Renal cortical epithelial cell (primary cell): ENCODE measurements around the gene HSPA12A. TPM values are rescaled to one million over a fixed set of nuclear protein-coding genes. Genes with fewer than 3 reads are reported as not detected.

ENCODE experiments used
- DNase-seq: peaks from one replicate; pipeline ENCODE4 v3.0.0-alpha.2; 2011; ENCODE audit warnings: low read depth
- total RNA-seq: library from RNA; depleted of rRNA; stranded (reverse); fragments of >200 nt; gene quantifications from 2 replicates; pipeline ENCODE4 v1.2.3, GENCODE V29; 2014

HSPA12A gene
- total RNA-seq, 1 donor from 2014 or later, result 79.5 TPM

DNA sequence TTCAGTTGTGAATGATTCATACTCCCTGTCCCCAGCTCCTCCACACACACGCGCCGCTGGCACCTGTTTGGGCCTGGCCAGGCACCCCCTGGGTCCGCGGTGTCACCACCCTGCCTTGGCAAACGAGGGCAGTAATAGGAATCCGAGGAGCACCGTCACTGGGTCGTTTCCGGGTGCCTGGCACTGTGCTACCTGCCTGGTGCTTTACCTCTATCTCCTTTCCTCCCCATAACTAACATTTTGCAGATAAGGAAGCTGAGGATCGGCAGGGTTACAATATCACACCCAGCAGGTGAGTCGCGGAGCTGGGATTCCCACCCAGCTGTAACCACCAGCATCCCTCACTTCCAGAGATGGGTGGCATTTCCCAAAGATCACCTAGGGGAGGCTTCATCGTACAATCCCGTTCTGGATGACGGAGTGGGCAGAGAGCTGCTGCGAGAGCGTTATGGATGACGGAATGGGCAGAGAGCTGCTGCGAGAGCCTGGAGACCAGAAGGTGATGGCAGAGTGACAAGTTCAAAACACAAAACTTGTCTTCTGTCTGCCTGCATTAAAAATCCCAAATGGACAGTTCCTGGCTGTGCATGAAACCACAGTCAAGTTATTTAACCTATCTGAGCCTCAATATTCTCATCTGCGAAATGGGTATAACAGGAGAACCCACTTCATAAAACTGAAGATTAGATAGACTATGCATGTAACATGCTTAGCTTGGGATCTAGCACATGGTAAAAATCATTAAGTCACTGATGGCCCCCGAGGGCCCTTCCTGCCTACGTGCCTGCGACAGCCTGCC, 1.1 kb upstream of the HSPA12A start:
- DNase-seq, result no peak

DNA sequence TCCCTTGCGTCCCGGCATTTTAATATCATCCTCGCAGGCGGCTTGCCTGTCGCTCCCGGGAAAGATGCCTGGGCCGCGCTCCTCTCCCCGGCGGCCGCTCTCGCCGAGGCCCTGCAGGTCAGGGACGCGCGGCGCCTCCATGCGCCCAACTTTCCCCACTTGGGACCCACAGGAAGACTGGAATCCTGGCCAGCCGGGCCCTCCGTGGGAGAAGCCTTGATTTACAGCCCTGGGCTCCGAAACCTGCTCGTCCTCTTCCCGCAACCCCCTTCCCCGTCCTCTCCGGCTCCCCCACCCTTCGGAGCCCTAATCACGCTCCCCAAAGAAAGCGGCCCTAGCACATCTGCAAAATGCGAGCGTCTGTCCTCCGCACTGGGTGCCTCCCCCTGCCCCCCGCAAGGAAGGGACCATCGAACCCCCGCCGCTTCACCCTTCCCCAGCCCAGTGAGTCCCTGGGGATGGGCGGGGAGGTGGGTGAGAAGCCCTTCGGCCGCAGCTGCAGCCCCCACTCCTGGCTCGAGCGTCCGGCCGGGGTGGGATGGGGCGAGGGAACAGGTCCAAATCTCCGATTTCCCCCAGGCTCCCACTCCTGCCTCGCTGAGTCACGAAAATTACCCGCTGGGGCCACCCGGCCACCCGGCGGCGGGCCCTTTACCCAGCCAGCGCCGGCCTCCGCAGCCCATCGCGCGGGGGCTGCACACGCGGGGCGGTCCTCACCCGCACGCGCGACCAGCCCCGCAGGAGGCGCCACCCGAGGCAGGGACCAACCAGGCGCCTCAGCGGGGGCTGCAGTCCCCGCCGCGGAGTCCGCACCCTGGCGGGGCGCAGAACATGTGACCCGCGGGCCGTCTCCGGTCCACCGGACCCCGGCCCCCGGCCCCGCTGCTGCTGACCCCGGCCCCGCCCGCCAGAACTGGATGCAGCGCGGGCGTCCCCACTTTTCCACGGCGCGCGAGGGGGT, 695 bp downstream of the HSPA12A start:
- DNase-seq, result no peak

DNA sequence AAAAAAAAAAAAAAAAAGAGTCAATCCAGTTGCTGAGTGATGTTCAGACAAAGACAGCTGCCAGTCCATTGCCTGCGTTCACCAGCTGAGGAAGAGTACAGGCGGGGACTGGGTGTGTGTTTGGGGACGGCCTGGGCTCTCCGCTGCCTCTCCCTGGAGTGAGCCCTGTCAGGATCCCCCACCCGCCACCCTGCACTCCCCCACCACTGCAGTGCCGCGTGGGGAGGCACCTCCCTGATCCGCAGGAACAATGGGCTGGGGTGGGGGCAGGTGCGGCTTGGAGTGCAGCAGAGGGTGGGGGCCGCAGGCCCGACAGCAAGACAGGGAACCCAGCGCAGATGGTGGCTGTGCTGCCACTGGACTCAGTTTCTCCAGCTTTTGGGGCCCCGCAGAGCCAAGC, 1.4 kb downstream of the HSPA12A start:
- no peak for DNase-seq

DNA sequence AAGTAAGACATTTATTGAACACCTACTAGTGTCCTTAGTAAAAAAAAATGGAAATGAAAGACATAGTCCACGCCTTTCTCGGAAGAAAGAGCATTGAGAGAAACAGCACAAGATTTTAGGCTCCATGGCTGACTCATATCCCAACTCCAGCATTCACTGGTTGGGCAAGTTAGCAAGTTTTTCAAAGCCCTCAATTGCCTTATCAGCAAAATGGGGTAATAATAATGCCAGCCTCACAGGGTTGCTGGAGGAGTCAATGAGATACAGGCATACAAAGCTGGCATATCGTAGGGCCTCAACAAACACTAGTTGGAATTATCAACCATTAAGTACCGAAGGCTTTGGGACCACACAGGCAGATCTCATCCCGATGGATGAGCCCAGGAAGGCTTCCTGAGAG, 4.0 kb downstream of the HSPA12A start:
- DNase-seq, result no peak

DNA sequence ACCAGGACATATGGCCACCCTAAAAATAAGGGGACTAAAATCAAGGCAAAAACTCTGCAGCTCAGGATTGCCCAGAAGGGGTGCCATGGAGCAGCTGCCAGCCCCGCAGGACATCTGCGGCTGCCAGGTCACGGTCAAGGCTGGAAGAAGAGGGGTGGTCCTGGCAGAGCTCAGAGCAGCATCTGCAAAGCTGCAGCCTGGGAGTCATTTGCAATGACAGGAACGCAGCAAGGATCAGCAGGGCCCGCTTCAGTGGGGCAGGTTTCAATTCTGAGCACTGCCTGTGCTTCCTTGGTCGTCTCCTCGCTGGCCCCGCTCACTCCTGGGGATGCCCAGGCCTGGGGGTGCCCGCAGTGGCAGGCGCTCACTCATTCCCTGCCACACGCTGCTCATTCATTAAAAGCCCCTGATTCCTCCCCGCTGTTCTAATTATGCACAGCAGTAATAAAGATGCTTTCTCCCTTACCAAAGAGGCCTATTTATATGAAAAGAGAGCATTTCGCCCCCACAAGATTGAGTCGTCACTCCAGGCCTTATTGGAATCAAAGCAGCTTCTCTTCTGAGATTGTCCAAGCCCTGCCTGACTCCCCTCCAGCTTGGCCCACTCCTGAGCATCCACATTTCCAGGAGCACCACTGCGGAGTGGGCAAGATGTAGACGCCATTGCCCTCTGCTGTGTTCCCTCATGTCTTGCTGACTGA, 4.6 kb downstream of the HSPA12A start:
- no peak for DNase-seq

DNA sequence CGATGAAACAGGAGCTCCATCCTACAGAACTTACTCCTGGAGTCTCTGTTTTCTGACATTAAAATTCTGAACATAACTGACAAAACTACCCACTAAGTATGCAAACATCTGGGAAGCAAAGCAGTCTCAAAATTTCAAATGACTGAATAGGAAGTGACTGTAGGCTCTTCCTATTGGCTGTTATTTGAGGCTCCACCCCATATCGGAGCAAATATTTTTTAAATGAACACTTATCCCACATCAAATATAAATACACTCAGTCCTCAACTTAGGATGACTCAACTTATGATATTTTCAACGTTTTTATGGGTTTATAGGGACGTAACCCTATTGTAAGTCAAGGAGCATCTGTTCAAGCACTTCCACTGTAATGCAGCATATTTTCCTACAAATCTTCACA, 8.8 kb downstream of the HSPA12A start:
- no peak for DNase-seq

DNA sequence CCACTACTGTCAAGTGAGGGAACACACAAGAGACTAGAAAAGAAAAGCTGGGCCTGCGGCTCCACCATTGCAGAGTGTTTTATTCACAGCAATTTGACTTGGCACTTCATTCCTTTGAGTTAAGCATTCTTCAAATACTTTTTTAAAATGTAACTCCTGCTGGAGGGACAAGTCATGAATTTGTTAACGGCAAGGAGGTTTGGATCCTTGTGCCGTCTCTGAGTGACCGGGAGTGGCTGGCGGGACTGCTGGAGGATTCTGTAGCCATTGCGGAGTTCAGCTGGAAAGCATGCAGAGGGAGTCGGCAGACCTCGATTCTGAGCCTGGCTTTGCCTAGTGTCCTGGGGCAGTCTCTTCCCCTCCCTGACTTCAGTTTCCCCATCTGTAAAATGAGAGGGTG, 9.8 kb downstream of the HSPA12A start:
- DNase-seq, result peak; percentile 54

DNA sequence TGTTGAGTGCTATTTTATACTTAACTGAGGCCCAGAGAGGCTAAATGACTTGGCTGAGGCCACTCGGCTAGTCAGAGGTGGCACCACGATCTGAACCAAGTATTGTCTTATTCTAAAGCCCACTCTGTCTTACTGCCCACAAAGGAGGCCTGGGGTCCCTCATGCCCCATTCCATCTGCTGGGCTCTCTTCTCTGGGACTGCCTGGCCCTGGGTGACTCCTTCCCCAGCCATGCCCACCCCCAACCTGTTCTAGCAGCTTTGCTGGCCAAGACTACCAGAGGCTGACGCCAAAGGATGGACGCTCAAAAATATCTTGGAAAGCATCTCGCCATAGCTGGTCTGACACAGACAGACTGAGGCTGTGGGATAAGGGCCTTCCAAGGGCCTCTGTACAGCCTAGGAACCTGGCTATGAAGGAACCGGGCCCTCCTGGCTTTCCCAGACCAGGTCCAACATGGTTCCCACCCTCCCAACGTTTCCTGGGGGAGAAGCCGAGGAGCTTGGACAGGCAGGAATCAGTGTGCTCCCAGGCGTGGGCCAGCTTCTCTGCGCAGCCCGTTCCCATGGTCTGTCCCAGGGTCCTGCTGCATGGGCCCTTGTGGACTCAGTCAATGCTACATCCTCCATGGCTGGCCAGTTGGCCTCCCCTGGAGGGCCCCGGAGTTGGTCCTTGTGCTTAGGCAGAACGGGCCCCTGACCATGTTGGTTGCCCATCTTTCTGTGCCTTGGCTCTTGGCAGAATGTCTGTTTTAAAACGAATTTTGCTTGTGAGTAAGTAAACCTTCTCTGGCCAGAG, 11.7 kb downstream of the HSPA12A start:
- DNase-seq, result no peak

DNA sequence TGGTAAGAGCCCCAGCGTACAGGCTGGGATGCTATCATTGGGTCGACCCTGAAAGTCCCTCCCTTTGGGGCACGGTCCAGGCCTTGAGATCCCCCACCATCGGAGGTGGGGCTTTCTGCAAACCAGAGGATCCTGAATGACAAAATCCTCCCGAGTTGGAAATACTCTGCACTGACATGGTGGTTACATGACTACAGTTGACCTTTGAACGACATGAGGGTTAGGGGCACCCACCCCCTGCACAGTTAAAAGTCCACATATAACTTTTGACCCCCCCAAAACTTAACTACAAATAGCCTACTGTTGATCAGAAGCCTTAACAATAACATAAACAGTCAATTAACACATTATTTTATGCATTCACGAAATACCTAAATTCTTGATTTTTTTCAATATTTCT, 13.1 kb downstream of the HSPA12A start:
- no peak for DNase-seq

DNA sequence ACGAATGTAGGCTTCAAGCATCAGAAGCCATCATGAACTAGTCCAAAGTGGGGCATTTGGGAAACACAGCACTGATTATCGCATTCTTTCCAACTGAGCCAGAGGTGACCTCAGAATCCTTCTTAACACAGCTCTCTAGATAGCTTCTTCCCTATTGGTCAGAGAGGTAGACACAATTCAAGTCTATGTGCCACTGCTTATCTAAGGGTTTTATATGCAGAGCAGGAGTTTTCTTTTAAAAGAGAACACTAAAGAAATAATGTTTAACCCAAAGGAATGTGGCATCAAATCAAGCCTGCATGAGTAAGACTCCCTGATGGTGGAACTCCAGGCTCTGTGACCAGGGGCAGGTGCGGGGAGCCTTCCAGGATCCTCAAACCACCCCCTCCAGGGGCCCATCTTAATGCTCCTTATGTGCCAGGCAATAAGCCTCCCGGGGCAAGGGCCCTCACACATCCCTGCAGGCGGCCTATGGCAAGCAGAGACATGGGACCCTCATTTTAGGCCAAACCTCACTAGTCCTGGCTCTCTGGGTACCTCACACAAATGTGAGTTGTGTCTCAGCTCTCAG, 13.8 kb downstream of the HSPA12A start:
- DNase-seq, result peak; percentile 97

DNA sequence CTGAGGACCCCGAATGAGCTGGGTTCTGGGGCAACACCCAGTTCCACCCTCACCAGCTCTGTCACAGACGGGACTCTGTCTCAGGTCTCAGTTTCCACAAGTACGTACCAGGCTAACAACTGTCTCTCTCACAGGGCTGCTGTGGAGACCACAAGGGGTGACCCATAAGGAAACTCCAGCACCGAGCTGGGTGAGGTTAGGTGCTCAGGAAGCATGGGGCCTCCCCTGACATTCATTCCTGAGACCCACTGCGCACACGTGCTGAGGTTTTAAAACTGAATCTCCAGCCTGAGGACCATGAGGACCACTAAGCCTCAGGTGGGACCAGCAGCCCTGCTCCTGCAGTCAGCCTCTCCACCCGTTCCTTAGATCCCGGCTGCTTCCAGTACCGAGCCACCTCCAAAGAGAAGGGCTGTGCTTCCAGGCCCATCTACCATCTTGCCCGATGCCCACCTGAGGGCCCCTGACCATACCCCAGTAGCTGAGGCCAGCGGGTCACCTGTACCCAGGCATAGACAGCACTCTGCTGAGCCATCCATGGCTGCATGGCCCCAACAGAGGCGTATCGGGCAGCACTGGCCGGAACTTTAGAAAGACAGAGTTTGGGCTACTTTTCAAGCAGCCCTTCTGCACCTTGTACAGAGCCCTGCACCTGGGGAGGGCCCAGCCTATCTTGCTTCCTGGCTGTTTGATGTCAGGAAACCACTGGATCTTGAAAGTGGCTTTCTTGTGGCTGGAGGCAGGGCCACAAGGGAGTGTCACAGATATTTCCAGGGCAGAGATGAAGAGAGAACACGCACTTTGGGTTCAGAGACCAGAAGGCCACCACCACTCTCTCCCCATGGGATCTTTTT, 18.7 kb downstream of the HSPA12A start:
- DNase-seq, result no peak

DNA sequence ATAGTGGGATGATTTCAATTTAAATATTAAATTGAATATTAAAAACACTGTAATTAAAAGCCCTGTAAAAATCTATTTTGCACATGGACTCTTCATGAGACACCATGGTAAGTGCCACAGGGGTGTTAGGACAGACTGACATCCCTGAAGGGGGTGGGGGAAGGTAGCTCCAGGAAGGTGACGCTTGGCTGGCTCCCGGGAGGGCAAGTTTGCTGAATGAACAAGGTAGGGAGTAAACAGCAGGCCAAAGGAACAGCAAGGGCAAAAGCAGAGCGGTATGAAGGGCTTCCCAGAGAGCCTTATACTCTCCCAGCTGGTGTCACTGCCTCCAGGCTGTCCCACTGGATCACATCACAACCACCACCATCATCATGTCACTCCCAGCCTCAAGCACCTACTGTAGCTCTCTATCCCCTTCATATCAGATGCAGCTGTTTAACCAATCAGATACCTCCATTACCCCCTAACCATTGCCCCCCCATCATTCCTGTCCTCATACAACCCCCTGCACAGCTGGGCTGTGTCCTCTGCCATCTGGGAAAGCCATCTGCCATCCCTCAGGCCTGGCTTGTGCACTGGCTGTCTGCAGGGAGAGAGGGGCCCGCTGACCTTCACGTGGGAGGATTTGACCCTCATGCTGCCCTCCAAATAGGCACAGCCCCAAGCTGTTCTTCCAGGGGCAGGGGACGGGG, 19.5 kb downstream of the HSPA12A start:
- peak; percentile 61 for DNase-seq

DNA sequence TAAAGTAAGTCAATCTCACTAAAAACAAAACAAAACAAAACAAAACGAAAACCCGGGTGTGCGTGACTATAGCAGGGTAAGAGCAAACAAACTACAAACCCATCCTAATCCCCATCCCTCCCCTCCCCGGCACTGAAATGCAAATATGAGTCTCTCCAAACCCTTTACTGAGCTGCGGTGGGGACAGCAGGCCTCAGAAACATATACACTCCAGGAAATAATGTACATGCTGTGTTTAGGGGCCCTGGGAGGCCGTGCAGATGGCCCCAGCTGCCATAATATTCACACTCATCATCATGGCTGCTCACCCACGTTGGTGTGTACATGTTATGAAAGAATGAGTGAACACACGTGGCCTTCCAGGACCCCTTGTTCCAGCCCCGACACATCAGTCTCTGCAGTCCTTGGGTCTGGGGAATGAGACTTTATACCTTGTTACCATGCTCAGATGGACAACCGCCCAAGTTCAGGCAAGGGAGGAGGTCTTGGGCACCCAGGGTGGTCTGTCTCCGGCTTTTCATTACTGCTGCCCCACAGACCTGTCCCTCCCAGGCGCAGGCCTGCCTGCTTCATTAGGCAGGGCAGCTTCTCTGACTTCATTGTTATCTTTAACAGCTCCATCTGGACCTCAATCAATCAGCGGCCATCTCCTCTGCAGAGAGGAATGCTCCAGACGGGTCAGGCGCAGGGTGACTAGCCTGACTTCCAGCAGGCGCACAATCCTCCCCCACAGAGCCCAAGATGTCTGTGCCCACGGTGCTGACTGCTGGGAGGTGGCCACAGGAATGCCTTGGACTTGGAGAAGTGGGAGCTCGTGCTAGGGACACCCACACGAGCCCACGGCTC, 20.6 kb downstream of the HSPA12A start:
- DNase-seq, result peak; percentile 88

DNA sequence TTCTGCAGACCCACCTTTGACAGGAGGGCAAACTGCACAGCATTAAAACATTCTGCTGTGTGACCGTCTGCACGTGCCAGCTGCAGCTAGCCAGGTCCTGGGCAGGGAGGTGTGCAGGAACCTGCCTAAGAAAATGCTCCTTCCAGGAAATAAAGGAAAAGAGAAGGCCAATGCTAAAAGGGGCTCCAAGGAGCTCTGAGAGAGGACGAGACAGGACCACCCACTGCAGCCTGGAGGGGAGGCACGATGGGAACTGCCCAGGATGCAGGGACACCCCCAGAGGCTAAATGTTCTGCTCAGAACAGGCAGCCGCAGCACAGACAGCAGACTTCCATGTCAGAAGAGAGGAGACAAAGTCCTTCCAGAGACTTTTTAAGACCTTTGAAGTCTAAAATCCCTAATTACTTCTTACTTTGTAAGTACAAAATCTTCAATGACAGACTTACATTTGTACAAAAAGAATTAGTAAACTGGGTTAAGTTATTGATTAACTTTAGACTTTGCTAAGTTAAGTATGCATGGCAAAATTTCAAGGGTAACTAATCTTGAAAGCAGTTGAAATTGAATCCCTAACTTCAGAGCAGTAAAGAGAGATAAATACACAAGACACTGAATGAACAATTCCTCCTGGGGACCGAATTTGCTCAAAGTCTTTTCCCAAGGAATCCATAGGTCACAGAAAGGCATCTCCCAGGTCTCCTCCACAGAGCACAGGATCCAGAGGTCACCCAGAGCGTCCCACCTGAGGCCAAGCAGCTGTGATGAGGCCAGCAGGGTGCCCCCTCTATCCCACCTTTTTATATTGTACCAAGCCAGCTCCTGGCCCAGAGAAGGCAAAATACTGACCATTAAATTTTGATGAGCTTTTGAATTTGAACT, 21.5 kb downstream of the HSPA12A start:
- DNase-seq, result peak; percentile 92

DNA sequence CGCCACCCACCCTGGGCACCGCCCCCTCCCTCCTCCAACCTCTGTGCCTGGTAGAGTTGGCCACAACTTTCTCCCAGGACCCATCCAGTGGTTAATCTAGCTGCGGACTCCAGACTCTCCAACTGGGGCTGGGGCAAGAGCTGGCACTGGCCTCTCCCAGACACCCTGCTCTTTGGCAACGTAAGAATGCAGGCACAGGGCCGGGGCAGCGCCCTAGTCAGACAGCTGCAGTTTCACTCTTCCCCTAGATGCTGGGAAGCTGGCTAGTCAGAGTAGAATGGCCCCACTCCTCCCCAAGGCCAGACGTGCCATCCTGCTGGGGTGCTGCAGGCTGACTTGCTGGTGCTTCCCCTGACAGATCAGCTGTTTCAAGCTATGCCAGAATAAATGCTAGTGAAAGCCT, 22.1 kb downstream of the HSPA12A start:
- peak; percentile 65 for DNase-seq

DNA sequence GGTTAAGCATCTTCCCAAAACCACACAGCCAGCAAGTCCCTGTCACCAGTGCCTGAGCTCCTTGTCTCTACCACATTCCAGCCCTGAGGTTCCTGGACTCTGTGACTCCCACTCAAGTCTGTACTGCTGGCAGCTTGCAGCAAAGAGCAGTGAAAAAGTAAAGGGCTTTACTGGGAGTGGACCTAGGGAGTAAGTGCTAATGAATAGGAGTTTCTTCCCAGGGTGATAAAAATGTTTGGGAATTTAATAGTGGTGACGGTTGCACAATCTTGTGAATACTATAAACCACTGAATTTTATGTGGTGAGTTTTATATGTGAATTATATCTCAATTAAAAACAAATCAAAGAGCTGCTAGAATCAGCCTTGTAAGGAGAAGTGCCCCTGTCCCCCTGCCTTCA, 22.6 kb downstream of the HSPA12A start:
- peak; percentile 73 for DNase-seq

DNA sequence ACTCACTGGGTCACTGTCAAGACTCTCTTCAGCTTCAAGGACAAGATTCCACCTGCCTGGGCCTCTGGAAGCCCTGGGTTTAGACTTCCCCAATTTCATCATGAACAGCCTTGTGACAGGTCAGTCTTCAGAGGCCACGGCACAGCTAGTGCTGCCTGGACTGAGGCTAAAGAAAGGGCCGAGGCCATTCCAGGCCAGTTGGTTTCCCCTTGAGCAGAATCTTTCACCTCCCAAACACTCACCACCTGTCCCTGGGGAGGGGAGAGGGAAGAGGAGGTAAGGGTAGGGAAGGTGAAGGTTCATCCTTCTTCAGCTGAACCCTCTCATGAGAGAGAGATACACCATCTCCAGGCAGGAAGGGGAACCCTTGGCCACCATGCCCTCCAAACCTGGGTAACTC, 24.3 kb downstream of the HSPA12A start:
- DNase-seq, result no peak

DNA sequence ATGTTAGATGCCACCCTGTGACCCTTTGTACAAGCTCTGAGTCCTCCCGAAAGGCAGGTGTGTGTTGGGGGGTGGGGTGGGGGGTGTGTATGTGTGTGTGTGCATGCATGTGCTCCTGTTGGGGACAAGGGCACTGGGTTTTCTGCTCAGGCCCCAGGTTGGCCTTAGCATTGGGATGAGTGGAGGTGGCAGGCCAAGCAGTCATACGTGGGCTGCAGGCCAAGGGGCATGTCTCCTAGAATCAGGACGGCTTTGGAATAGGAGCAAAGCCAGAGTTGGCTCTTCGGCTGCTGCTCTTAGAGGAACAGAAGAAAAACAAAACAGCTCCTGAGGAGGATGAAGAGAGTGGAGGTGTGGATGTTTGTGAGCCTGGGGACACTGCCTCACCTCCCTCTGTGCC, 26.0 kb downstream of the HSPA12A start:
- no peak for DNase-seq
